ENCODE results near the gene ELF5. TPM values are rescaled to one million over a fixed set of nuclear protein-coding genes. Genes with fewer than 3 reads are reported as not detected.

The ELF5 gene
- total RNA-seq, 1 experiment from 2014 or later = 0.11 TPM

DNA sequence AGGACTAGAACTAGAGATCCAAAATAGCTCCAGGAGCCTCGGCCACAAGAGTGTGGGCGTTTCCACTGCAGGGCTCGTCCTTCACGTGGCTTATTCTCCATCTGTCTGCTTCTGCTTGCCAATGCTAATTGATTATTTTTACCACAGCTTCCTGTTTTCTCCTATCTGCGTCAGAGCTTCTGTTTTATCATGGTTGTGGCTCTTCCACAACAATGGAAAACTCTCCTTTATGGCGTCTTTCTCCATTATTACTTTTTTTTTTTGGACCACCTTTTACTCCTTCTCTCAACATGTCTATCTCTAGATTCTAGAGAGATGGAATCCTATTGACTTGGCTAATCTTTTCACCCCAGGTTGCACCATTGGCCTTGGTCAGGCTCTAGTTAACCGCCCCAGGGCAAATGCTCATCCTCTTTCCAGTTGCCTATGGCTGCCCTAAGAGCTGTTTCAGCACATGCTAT, 49.0 kb downstream of the ELF5 start:
- Histone ChIP-seq H3K27ac (ENCODE audit: low read length) (no peak overlapping the region), H3K4me2 (ENCODE audit: low read length) (no peak overlapping the region), H3F3A (ENCODE audit: low read length, unreplicated experiment) (no peaks in the 10 kb centered on the region), H3K79me2 (ENCODE audit: low read length) (no peaks in the 10 kb centered on the region), H2AFZ (ENCODE audit: low read length) (no peak overlapping the region), H3K27me3 (ENCODE audit: low read length) (no peaks in the 10 kb centered on the region), H3K36me3 (ENCODE audit: low read depth, low read length) (peaks cover 34% of the 10 kb centered on the region), H3K9me2 (replicated peaks; ENCODE audit: low read length) (no peaks in the 10 kb centered on the region), H3K9me3 (ENCODE audit: low read length) (no peaks in the 10 kb centered on the region), H3K9ac (ENCODE audit: low read length) (no peak overlapping the region), H3K4me3 (ENCODE audit: low read length) (no peak overlapping the region), H3K4me1 (ENCODE audit: insufficient read depth, low read length) (no peaks in the 10 kb centered on the region), H4K20me1 (ENCODE audit: low read length) (no peaks in the 10 kb centered on the region)
- ChIA-PET CTCF (no interaction called here), POLR2A (ENCODE audit: unreplicated experiment) (no interaction called here)
- ATAC-seq = no peak
- intact Hi-C loops (cut with micrococcal nuclease) = loop anchor here (5.0 kb wide), 1 partner anchor 292 kb away; no protein-coding TSS in a partner anchor
- BruUV-seq (replicated peaks) = no TSS peak
- TF ChIP-seq, protein P1, sequence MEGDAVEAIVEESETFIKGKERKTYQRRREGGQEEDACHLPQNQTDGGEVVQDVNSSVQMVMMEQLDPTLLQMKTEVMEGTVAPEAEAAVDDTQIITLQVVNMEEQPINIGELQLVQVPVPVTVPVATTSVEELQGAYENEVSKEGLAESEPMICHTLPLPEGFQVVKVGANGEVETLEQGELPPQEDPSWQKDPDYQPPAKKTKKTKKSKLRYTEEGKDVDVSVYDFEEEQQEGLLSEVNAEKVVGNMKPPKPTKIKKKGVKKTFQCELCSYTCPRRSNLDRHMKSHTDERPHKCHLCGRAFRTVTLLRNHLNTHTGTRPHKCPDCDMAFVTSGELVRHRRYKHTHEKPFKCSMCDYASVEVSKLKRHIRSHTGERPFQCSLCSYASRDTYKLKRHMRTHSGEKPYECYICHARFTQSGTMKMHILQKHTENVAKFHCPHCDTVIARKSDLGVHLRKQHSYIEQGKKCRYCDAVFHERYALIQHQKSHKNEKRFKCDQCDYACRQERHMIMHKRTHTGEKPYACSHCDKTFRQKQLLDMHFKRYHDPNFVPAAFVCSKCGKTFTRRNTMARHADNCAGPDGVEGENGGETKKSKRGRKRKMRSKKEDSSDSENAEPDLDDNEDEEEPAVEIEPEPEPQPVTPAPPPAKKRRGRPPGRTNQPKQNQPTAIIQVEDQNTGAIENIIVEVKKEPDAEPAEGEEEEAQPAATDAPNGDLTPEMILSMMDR (conservative IDR thresholded peaks at IDR 0.05; ENCODE audit: low read depth, low read length) = no peak
- TF ChIP-seq EZH2 (IDR thresholded peaks at IDR 0.05; ENCODE audit: low read length, unreplicated experiment) (no peak), EZH2phosphoT487 (IDR thresholded peaks at IDR 0.05; ENCODE audit: borderline replicate concordance, low read length) (no peak)
- no peak for DNase-seq

DNA sequence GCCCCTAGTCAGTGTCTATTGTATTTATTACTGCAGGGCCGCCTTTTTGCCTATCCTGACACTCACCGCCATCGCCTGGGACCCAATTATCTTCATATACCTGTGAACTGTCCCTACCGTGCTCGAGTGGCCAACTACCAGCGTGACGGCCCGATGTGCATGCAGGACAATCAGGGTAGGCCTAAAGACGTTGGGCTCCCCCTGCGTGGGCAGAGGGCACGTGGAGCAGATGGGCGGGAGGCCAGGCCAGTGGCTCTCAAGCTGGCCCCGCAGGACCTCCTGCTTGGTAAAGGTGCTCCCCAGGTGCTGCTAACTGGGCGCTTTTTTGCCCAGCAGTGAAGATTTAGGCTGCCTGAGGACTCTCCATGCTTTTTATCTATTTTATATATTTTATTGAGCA, 52.4 kb downstream of the ELF5 start:
- Histone ChIP-seq H3K36me3 (ENCODE audit: low read depth, low read length) (peaks cover 42% of the 10 kb centered on the region), H3K27ac (ENCODE audit: low read length) (no peak overlapping the region), H3F3A (ENCODE audit: low read length, unreplicated experiment) (no peaks in the 10 kb centered on the region), H3K79me2 (ENCODE audit: low read length) (no peaks in the 10 kb centered on the region), H4K20me1 (ENCODE audit: low read length) (no peaks in the 10 kb centered on the region), H3K27me3 (ENCODE audit: low read length) (no peaks in the 10 kb centered on the region), H3K4me1 (ENCODE audit: insufficient read depth, low read length) (no peaks in the 10 kb centered on the region), H3K9ac (ENCODE audit: low read length) (no peak overlapping the region), H2AFZ (ENCODE audit: low read length) (no peak overlapping the region), H3K9me2 (replicated peaks; ENCODE audit: low read length) (no peaks in the 10 kb centered on the region), H3K4me3 (ENCODE audit: low read length) (no peak overlapping the region), H3K9me3 (ENCODE audit: low read length) (no peaks in the 10 kb centered on the region), H3K4me2 (ENCODE audit: low read length) (no peak overlapping the region)
- ATAC-seq = no peak
- no peak for TF ChIP-seq EZH2phosphoT487 (IDR thresholded peaks at IDR 0.05; ENCODE audit: borderline replicate concordance, low read length)
- TF ChIP-seq, protein P1 (conservative IDR thresholded peaks at IDR 0.05; ENCODE audit: low read depth, low read length) = no peak
- no peak for TF ChIP-seq EZH2 (IDR thresholded peaks at IDR 0.05; ENCODE audit: low read length, unreplicated experiment)
- intact Hi-C loops (cut with micrococcal nuclease) = no loop called here
- POLR2A ChIA-PET (ENCODE audit: unreplicated experiment) = no interaction called here
- DNase-seq = no peak
- CTCF ChIA-PET = no interaction called here
- BruUV-seq (replicated peaks) = no TSS peak

DNA sequence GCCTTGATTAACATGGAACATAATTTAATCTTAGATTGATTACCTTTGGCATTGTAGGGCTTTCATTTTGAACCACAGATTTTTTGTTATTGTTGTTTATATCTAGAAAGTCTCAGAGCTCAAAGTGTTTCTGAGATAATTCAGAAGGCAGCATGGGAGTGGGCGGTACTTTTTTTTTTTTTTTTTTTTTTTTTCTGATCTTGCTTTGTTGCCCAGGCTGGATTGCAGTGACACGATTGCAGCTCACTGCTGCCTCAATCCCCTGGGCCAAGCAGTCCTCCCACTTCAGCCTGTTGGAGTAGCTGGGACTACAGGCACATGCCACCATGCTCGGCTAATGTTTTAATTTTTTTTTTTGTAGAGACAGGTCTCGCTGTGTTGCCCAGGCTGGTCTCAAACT, 53.3 kb downstream of the ELF5 start:
- no TSS peak for BruUV-seq (replicated peaks)
- TF ChIP-seq, protein P1 (conservative IDR thresholded peaks at IDR 0.05; ENCODE audit: low read depth, low read length) = no peak
- TF ChIP-seq EZH2phosphoT487 (IDR thresholded peaks at IDR 0.05; ENCODE audit: borderline replicate concordance, low read length) (no peak), EZH2 (IDR thresholded peaks at IDR 0.05; ENCODE audit: low read length, unreplicated experiment) (no peak)
- DNase-seq (no peak), ATAC-seq (no peak)
- Histone ChIP-seq H4K20me1 (ENCODE audit: low read length) (no peaks in the 10 kb centered on the region), H3K36me3 (ENCODE audit: low read depth, low read length) (peaks cover 42% of the 10 kb centered on the region), H2AFZ (ENCODE audit: low read length) (no peak overlapping the region), H3K79me2 (ENCODE audit: low read length) (no peaks in the 10 kb centered on the region), H3K4me1 (ENCODE audit: insufficient read depth, low read length) (no peaks in the 10 kb centered on the region), H3K9me2 (replicated peaks; ENCODE audit: low read length) (no peaks in the 10 kb centered on the region), H3K9ac (ENCODE audit: low read length) (no peak overlapping the region), H3K9me3 (ENCODE audit: low read length) (no peaks in the 10 kb centered on the region), H3K4me2 (ENCODE audit: low read length) (no peak overlapping the region), H3F3A (ENCODE audit: low read length, unreplicated experiment) (no peaks in the 10 kb centered on the region), H3K27me3 (ENCODE audit: low read length) (no peaks in the 10 kb centered on the region), H3K4me3 (ENCODE audit: low read length) (no peak overlapping the region), H3K27ac (ENCODE audit: low read length) (no peak overlapping the region)
- ChIA-PET CTCF (no interaction called here), POLR2A (ENCODE audit: unreplicated experiment) (no interaction called here)
- intact Hi-C loops (cut with micrococcal nuclease) = no loop called here
